BLaER1 treated with 17β-estradiol and CSF1 and Interleukin-3, amounts not matched to agents 10 nM and 100 nM (cell line): ENCODE data around the gene AMZ2.

ENCODE experiments used
- H3K27ac ChIP-seq, 11 experiments: shearing (Covaris generic); formaldehyde crosslinking; 2 replicates each; pipeline ENCODE4 v1.8.1; 2022
- H3K27me3 ChIP-seq, 11 experiments: shearing (Covaris generic); formaldehyde crosslinking; 2 replicates each; pipeline ENCODE4 v1.8.1; 2022
- H3K36me3 ChIP-seq, 11 experiments: shearing (Covaris generic); formaldehyde crosslinking; 2 replicates each; pipeline ENCODE4 v1.8.1; 2022
- H3K4me1 ChIP-seq, 10 experiments: shearing (Covaris generic); formaldehyde crosslinking; 2 replicates each; pipeline ENCODE4 v1.8.1; 2022
- H3K4me2 ChIP-seq, 11 experiments: shearing (Covaris generic); formaldehyde crosslinking; 2 replicates each; pipeline ENCODE4 v1.8.1; 2022
- H3K4me3 ChIP-seq, 10 experiments: shearing (Covaris generic); formaldehyde crosslinking; 2 replicates each; pipeline ENCODE4 v1.8.1; 2022
- H3K9ac ChIP-seq, 11 experiments: shearing (Covaris generic); formaldehyde crosslinking; 2 replicates each; pipeline ENCODE4 v1.8.1; 2022
- H3K9me3 ChIP-seq, 11 experiments: shearing (Covaris generic); formaldehyde crosslinking; replicated peaks in 1 of 11; 2 replicates each; pipeline ENCODE4 v1.8.1; 2022
- H4K20me1 ChIP-seq, 11 experiments: shearing (Covaris generic); formaldehyde crosslinking; 2 replicates each; pipeline ENCODE4 v1.8.1; 2022
- Cebpa-rat ChIP-seq, 11 experiments: shearing (Covaris generic); IDR thresholded peaks; 2 replicates each; pipeline ENCODE4 v1.8.1; 2022

The AMZ2 gene

DNA sequence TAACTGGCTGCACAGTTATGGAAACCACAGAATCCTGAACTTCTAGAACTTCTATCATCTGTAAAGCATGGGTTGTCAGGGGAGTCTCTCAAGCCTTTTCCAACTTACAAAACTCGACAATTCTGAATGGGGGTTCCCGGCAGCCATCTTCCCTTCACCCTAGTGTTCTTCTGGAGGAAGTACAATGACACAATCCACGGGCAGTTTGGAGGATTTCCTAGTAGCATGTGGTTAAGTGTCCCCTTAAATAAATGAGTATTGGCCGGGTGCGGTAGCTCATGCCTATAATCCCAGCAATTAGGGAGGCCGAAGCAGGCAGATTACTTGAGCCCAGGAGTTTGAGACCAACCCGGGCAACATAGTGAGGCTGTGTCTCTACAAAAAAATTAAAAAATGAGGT, 41.0 kb downstream of the AMZ2 start:
- no peaks in the 10 kb centered on the region for H3K9me3 ChIP-seq
- H3K4me3 ChIP-seq = peak overlapping the region in 7 of 10 experiments; percentile 73 to 85 (median 81); a peak in 13 of 20 replicates
- no peaks in the 10 kb centered on the region for H3K27me3 ChIP-seq
- H3K4me2 ChIP-seq = peak overlapping the region; percentile 89 to 100 (median 98)
- no peak for TF ChIP-seq Cebpa-rat (IDR thresholded peaks at IDR 0.05)
- H4K20me1 ChIP-seq = no peaks in the 10 kb centered on the region
- peaks cover 0 to 7% (median 0%) of the 10 kb centered on the region in 11 experiments; a peak in 4 of 22 replicates for H3K36me3 ChIP-seq
- H3K9ac ChIP-seq = peak overlapping the region in 10 of 11 experiments; percentile 93 to 99 (median 98); a peak in 19 of 22 replicates
- H3K4me1 ChIP-seq = peaks cover 44 to 56% (median 49%) of the 10 kb centered on the region in 10 experiments
- peak overlapping the region; percentile 94 to 100 (median 99); a peak in 21 of 22 replicates for H3K27ac ChIP-seq

DNA sequence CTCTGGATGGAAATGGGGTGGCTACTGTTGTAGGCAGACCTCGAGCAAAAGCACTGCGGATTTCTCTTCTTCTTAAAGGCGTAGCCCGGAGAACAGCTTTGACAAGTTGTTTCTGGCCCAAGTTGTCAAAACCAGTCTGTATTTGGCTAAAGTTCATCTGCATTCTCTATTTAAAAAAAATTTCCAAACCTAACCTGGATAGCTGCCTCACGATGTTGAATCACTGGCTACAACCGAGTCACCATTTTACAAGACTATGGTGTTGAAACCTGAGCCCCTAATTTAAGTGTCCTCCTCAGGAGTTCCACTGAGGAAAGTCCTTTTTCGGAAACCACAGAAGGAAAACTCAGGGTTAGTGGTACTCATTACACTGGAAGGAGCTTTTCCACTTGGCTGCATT, 41.6 kb downstream of the AMZ2 start:
- peaks cover 0 to 7% (median 0%) of the 10 kb centered on the region in 11 experiments; a peak in 3 of 22 replicates for H3K36me3 ChIP-seq
- peak overlapping the region; percentile 89 to 100 (median 98) for H3K4me2 ChIP-seq
- H3K27ac ChIP-seq = peak overlapping the region; percentile 94 to 100 (median 99); a peak in 21 of 22 replicates
- H4K20me1 ChIP-seq = no peaks in the 10 kb centered on the region
- no peaks in the 10 kb centered on the region for H3K9me3 ChIP-seq
- peak overlapping the region; percentile 93 to 99 (median 98); a peak in 21 of 22 replicates for H3K9ac ChIP-seq
- peaks cover 44 to 62% (median 55%) of the 10 kb centered on the region in 10 experiments for H3K4me1 ChIP-seq
- H3K27me3 ChIP-seq = no peaks in the 10 kb centered on the region
- TF ChIP-seq Cebpa-rat (IDR thresholded peaks at IDR 0.05) = no peak
- H3K4me3 ChIP-seq = peak overlapping the region; percentile 69 to 85 (median 80)

DNA sequence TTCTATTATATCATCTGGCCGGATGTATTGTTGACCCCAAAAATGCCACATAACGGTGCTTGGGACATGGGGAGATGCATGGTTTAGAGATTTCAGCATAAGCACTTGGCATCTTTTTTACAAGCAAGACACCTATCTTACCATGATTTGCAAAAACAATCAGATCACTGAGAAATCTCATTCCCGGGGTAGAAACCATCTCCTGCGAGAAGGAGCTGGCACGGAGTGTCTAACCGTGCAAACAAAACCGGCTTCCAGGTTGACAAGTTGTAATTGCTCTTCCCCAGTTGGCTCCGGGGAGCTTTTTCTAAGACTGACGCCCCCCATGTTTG, 42.1 kb downstream of the AMZ2 start:
- H3K27ac ChIP-seq = peak overlapping the region; percentile 94 to 100 (median 99)
- H3K4me1 ChIP-seq = peaks cover 44 to 66% (median 59%) of the 10 kb centered on the region in 10 experiments
- peak overlapping the region; percentile 93 to 99 (median 98) for H3K9ac ChIP-seq
- peak overlapping the region; percentile 89 to 100 (median 98) for H3K4me2 ChIP-seq
- H3K36me3 ChIP-seq = peaks cover 0 to 7% (median 0%) of the 10 kb centered on the region in 11 experiments; a peak in 3 of 22 replicates
- no peaks in the 10 kb centered on the region for H4K20me1 ChIP-seq
- no peaks in the 10 kb centered on the region for H3K9me3 ChIP-seq
- peak overlapping the region; percentile 69 to 85 (median 80) for H3K4me3 ChIP-seq
- no peaks in the 10 kb centered on the region for H3K27me3 ChIP-seq
- TF ChIP-seq Cebpa-rat (IDR thresholded peaks at IDR 0.05) = no peak

GRCh38 chr17:68290268-68290954, 42.6 kb downstream of the AMZ2 start:
- no peak for TF ChIP-seq Cebpa-rat (IDR thresholded peaks at IDR 0.05)
- no peaks in the 10 kb centered on the region for H4K20me1 ChIP-seq
- H3K4me3 ChIP-seq = peak overlapping the region; percentile 69 to 85 (median 80)
- H3K9me3 ChIP-seq = no peaks in the 10 kb centered on the region
- H3K9ac ChIP-seq = peak overlapping the region; percentile 93 to 99 (median 98)
- peaks cover 44 to 71% (median 62%) of the 10 kb centered on the region in 10 experiments for H3K4me1 ChIP-seq
- H3K36me3 ChIP-seq = peaks cover 0 to 2% (median 0%) of the 10 kb centered on the region in 11 experiments; a peak in 3 of 22 replicates
- peak overlapping the region; percentile 89 to 100 (median 98) for H3K4me2 ChIP-seq
- H3K27ac ChIP-seq = peak overlapping the region; percentile 94 to 100 (median 99)
- H3K27me3 ChIP-seq = no peaks in the 10 kb centered on the region

DNA sequence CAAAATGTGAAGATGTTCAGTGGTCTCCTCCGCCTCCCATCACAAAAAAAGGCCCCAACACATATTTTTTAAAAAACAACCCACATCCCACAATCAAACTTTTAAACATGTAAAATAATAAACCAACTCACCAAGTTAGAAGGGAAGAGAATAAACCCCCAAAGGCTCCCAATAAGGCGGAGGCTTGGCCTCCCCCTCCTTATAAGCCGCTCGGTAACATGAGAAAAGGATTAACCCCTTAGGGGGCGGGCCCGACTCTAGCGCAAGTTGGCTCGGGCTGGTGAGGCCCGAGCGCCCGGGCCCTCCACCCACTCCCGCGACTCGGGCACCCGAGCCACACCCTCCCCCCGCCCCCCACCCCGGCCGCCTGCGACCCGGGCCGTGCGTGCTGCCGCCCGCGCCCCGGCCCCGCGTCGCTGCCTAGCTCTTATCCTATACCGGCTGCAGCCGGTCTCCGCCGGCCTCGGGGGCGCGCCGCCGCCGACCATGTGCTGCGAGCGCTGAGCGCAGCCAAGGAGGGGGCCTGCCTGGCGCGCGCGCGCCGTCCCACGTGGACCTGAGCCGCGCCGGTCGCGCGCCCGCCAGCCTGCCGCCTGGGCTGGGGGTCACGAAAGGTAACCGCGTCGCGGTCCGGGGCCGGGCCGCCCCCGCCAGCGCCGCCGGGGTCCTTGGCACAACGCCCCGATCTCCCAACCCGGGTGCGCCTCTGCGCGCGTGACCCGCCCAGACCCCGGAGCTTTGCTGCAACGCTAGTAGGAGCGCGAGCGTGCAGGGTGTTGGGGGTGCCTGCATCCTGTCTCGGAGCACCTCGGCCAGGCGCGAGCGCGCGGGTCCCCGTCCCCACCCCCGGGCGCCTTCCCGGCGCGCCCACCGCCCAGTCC, 43.4 kb downstream of the AMZ2 start, which contains the start of the genes ARSG and SLC16A6:
ARSG (plus strand) TSS at position 541 of the 881 bp plus-strand sequence. CDS start 15,999 bp downstream, outside the sequence.
SLC16A6 (minus strand) TSS at position 173 of the 881 bp plus-strand sequence. CDS start 12,807 bp downstream, outside the sequence.
- H3K4me1 ChIP-seq = peaks cover 45 to 79% (median 67%) of the 10 kb centered on the region in 10 experiments
- no peaks in the 10 kb centered on the region for H3K9me3 ChIP-seq
- H4K20me1 ChIP-seq = no peaks in the 10 kb centered on the region
- H3K27me3 ChIP-seq = no peaks in the 10 kb centered on the region
- no peaks in the 10 kb centered on the region; a peak in 1 of 22 replicates for H3K36me3 ChIP-seq
- peak within 1 kb of the TSS; percentile 69 to 85 (median 80) for H3K4me3 ChIP-seq
- H3K9ac ChIP-seq = peak within 1 kb of the TSS; percentile 93 to 99 (median 98)
- H3K4me2 ChIP-seq = peak within 1 kb of the TSS; percentile 89 to 100 (median 98)
- no peak for TF ChIP-seq Cebpa-rat (IDR thresholded peaks at IDR 0.05)
- H3K27ac ChIP-seq = peak within 1 kb of the TSS; percentile 94 to 100 (median 99)

- Histone ChIP-seq H3K36me3 (no peaks in the 10 kb centered on the region; a peak in 1 of 22 replicates), H4K20me1 (no peaks in the 10 kb centered on the region), H3K27ac (peak overlapping the region; percentile 94 to 100 (median 99)), H3K4me2 (peak overlapping the region; percentile 89 to 100 (median 98)), H3K9ac (peak overlapping the region; percentile 93 to 99 (median 98)), H3K4me1 (peaks cover 54 to 81% (median 73%) of the 10 kb centered on the region in 10 experiments), H3K9me3 (no peaks in the 10 kb centered on the region), H3K4me3 (peak overlapping the region; percentile 69 to 85 (median 80)), H3K27me3 (no peaks in the 10 kb centered on the region)
- peak in 8 of 11 experiments; percentile 33 to 94 (median 68); a peak in 12 of 22 replicates for TF ChIP-seq Cebpa-rat (IDR thresholded peaks at IDR 0.05)
Observed at GRCh38 chr17:68291836-68292688, 44.2 kb downstream of the AMZ2 start.

DNA sequence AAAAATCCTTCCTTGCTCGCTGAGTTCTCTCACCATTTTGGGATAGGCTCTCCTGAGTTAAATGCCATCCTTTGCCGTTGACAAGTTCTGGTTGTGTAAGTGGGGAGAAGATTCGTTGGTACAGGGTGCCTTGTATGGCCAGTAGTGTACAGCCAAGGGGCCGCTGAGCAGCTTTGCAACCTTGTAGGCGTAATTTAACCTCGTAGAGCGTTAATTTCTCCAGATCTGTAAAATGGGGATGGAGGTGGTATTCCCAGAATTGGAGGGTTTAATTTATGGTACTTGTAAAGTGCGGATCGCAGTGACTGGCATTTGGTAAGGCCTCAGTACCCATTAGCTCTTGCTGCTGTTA, 44.8 kb downstream of the AMZ2 start:
- H3K9me3 ChIP-seq = no peaks in the 10 kb centered on the region
- no peaks in the 10 kb centered on the region for H3K36me3 ChIP-seq
- H3K4me2 ChIP-seq = peak overlapping the region; percentile 89 to 100 (median 98)
- H3K4me1 ChIP-seq = peaks cover 53 to 81% (median 73%) of the 10 kb centered on the region in 10 experiments
- no peak for TF ChIP-seq Cebpa-rat (IDR thresholded peaks at IDR 0.05)
- H3K9ac ChIP-seq = peak overlapping the region; percentile 93 to 99 (median 98)
- no peaks in the 10 kb centered on the region for H4K20me1 ChIP-seq
- H3K27me3 ChIP-seq = no peaks in the 10 kb centered on the region
- H3K27ac ChIP-seq = peak overlapping the region in 10 of 11 experiments; percentile 94 to 100 (median 99); a peak in 20 of 22 replicates
- peak overlapping the region; percentile 69 to 85 (median 80); a peak in 19 of 20 replicates for H3K4me3 ChIP-seq
